KMS-11 (cell line): ENCODE data around the gene LHX4.

Experiments
- H2AFZ ChIP-seq: fragments of 200-600 bp; sonication (generic); 2 replicates; pipeline ENCODE4 v1.6.1; 2016; ENCODE audit warnings: antibody characterized with exemption, mixed run types, low read depth
- H3K27ac ChIP-seq: fragments of 200-600 bp; sonication (generic); 2 replicates; pipeline ENCODE4 v1.6.1; 2016; ENCODE audit warnings: mild to moderate bottlenecking, mixed run types
- H3K27me3 ChIP-seq: fragments of 200-600 bp; sonication (generic); 2 replicates; pipeline ENCODE4 v1.6.1; 2017; ENCODE audit warnings: mild to moderate bottlenecking, low read depth, mixed run types, moderate library complexity; ENCODE audit not compliant: insufficient read depth
- H3K36me3 ChIP-seq: fragments of 200-600 bp; sonication (generic); 2 replicates; pipeline ENCODE4 v1.6.1; 2017; ENCODE audit warnings: mild to moderate bottlenecking, mixed run types; ENCODE audit not compliant: insufficient read depth
- H3K4me1 ChIP-seq: fragments of 200-600 bp; sonication (generic); 2 replicates; pipeline ENCODE4 v1.6.1; 2016; ENCODE audit warnings: mild to moderate bottlenecking, low read depth, mixed run types; ENCODE audit not compliant: poor library complexity, severe bottlenecking
- H3K4me2 ChIP-seq: fragments of 200-600 bp; sonication (generic); 2 replicates; pipeline ENCODE4 v1.7.0; 2016; ENCODE audit warnings: mild to moderate bottlenecking, mixed run types
- H3K4me3 ChIP-seq: fragments of 200-600 bp; sonication (generic); IDR thresholded peaks from 2 replicates; pipeline ENCODE4 v1.6.1; 2017; ENCODE audit warnings: low read depth, low read length, mixed read lengths; ENCODE audit not compliant: insufficient read depth
- H3K79me2 ChIP-seq: fragments of 200-600 bp; sonication (generic); 2 replicates; pipeline ENCODE4 v1.6.1; 2016; ENCODE audit warnings: low read depth, mixed run types; ENCODE audit not compliant: insufficient read depth
- H3K9ac ChIP-seq: fragments of 200-600 bp; sonication (generic); 2 replicates; pipeline ENCODE4 v1.6.1; 2016; ENCODE audit warnings: mild to moderate bottlenecking, mixed run types
- H4K20me1 ChIP-seq: fragments of 200-600 bp; sonication (generic); 2 replicates; pipeline ENCODE4 v1.6.1; 2016; ENCODE audit warnings: mild to moderate bottlenecking, mixed run types; ENCODE audit not compliant: insufficient read depth
- CTCF ChIP-seq: fragments of 200-600 bp; sonication (generic); conservative IDR thresholded peaks from 2 replicates; pipeline ENCODE4 v1.6.1; 2017; ENCODE audit warnings: low read depth, mild to moderate bottlenecking, antibody characterized with exemption, low read length, moderate library complexity, mixed read lengths

The LHX4 gene

DNA sequence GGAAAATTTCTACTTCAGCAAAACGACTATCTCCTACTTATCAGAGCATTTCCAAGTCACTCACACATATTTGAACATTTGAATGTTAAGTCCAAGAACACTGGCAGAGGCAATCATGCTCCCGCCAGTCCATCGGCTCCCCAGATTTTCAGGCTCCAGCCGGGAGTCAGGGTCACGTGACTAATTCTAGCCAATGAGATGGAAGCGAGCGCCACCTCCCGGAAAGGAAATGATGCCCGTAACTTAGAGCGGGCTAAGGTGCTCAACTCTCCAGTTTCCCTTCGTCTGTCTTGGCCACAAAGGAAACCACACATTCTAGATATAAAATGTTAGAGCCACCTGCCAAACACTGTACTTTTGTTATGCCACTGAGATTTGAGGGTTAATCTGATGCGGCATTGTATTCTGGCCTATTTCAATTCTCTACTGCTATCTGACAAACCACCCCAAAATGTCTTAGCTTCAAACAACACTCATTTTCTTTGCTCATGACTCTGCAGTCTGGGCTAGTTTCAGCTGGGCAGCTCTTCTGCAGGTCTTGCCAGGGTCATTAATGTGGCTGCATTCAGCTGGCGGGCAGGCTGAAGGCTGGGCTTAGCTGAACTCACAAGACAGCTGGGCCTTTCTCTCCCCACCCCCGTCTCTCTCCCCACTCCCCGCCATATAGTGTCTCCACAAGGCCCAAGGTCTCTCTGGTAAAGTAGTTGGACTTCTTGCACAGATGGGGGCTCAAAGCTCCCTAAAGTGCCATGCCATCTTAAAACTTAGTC is 16.5 kb upstream of the LHX4 start:
- no peaks in the 10 kb centered on the region for H3K36me3 ChIP-seq
- no peak; the same call in 1 of the 2 replicates for TF ChIP-seq CTCF
- peaks cover 6% of the 10 kb centered on the region for H3K4me1 ChIP-seq
- no peaks in the 10 kb centered on the region for H3K27me3 ChIP-seq
- H3K4me2 ChIP-seq = peak overlapping the region; percentile 27; the same call in 1 of the 2 replicates
- H3K4me3 ChIP-seq = no peak overlapping the region
- H3K79me2 ChIP-seq = no peaks in the 10 kb centered on the region
- no peaks in the 10 kb centered on the region for H4K20me1 ChIP-seq
- H3K9ac ChIP-seq = no peak overlapping the region
- H3K27ac ChIP-seq = peak overlapping the region; percentile 14; the same call in 1 of the 2 replicates
- peak overlapping the region; percentile 64 for H2AFZ ChIP-seq

- no peak for TF ChIP-seq CTCF
- no peak overlapping the region for H3K9ac ChIP-seq
- no peak overlapping the region for H3K4me3 ChIP-seq
- no peaks in the 10 kb centered on the region for H3K36me3 ChIP-seq
- H2AFZ ChIP-seq = no peak overlapping the region
- no peaks in the 10 kb centered on the region for H3K27me3 ChIP-seq
- no peak overlapping the region for H3K27ac ChIP-seq
- peaks cover 6% of the 10 kb centered on the region for H3K4me1 ChIP-seq
- H4K20me1 ChIP-seq = no peaks in the 10 kb centered on the region
- no peak overlapping the region for H3K4me2 ChIP-seq
- H3K79me2 ChIP-seq = no peaks in the 10 kb centered on the region
These were observed 14.0 kb upstream of the LHX4 start for GRCh38 chr1:180215856-180216625.

- Histone ChIP-seq H3K36me3 (no peaks in the 10 kb centered on the region), H3K27ac (no peak overlapping the region), H3K4me3 (no peak overlapping the region), H3K4me2 (no peak overlapping the region), H3K4me1 (peaks cover 12% of the 10 kb centered on the region), H3K79me2 (no peaks in the 10 kb centered on the region), H3K27me3 (no peaks in the 10 kb centered on the region), H3K9ac (no peak overlapping the region), H2AFZ (no peak overlapping the region), H4K20me1 (no peaks in the 10 kb centered on the region)
- TF ChIP-seq CTCF = no peak
These were observed 13.1 kb upstream of the LHX4 start for GRCh38 chr1:180217006-180217405.

- H3K79me2 ChIP-seq = no peaks in the 10 kb centered on the region
- no peaks in the 10 kb centered on the region for H3K36me3 ChIP-seq
- H3K4me2 ChIP-seq = no peak overlapping the region
- no peak overlapping the region for H3K4me3 ChIP-seq
- H3K4me1 ChIP-seq = peaks cover 22% of the 10 kb centered on the region
- TF ChIP-seq CTCF = no peak
- no peaks in the 10 kb centered on the region for H3K27me3 ChIP-seq
- no peaks in the 10 kb centered on the region for H4K20me1 ChIP-seq
- H3K9ac ChIP-seq = no peak overlapping the region
- H2AFZ ChIP-seq = no peak overlapping the region
- H3K27ac ChIP-seq = no peak overlapping the region
These were observed 11.0 kb upstream of the LHX4 start for GRCh38 chr1:180218806-180219765.
